Gastroesophageal sphincter (tissue), 4 donors: ENCODE data around the gene BBS4. TPM values are rescaled to one million over a fixed set of nuclear protein-coding genes. Genes with fewer than 3 reads are reported as not detected.

Experiments used
- ATAC-seq: fragments of 150-250 bp; one replicate; pipeline ENCODE4 v1.9.1; 2016; ENCODE audit warnings: mild to moderate bottlenecking, moderate library complexity
- H3K27ac ChIP-seq, 4 donors: fragments of 200-600 bp; sonication (generic) in 3 of 4; 1 replicate in 3 of 4; 2 replicates in 1 of 4; pipeline ENCODE4 v1.5.1; 2016 to 2019
- H3K27me3 ChIP-seq: fragments of 200-600 bp; sonication (generic); one replicate; pipeline ENCODE4 v1.5.1; 2019
- H3K36me3 ChIP-seq, 2 donors: fragments of 200-600 bp; sonication (generic); one replicate each; pipeline ENCODE4 v1.5.1; 2019; ENCODE audit warnings: control low read depth in 1 of 2
- H3K4me1 ChIP-seq, 3 donors: fragments of 200-600 bp; sonication (generic); 1 replicate in 2 of 3; 2 replicates in 1 of 3; pipeline ENCODE4 v1.5.1; 2016 to 2019; ENCODE audit warnings: control low read depth in 2 of 3
- H3K4me3 ChIP-seq, 2 donors: fragments of 200-600 bp; sonication (generic); one replicate each; pipeline ENCODE4 v1.5.1; 2019; ENCODE audit warnings: mild to moderate bottlenecking in 1 of 2, moderate library complexity in 1 of 2
- H3K9me3 ChIP-seq, 3 donors: fragments of 200-600 bp; sonication (generic); one replicate each; pipeline ENCODE4 v1.5.1; 2017 to 2019; ENCODE audit warnings: control low read depth in 2 of 3
- CTCF ChIP-seq, 4 experiments: fragments of 200-600 bp in 2 of 4; fragments of 450-650 bp in 2 of 4; sonication (generic) in 1 of 4; IDR thresholded peaks; one replicate each; pipeline ENCODE4 v1.5.1; 2017 to 2019; ENCODE audit warnings: antibody characterized with exemption in 4 of 4, mild to moderate bottlenecking in 2 of 4, moderate library complexity in 2 of 4
- EP300 ChIP-seq: sonication (generic); formaldehyde crosslinking; IDR thresholded peaks from one replicate; pipeline ENCODE4 v1.6.1; 2017; ENCODE audit warnings: antibody characterized with exemption, mild to moderate bottlenecking
- POLR2A ChIP-seq, 2 donors: fragments of 450-650 bp; IDR thresholded peaks; one replicate each; pipeline ENCODE4 v1.6.1; 2017; ENCODE audit warnings: antibody characterized with exemption in 2 of 2, mild to moderate bottlenecking in 2 of 2, moderate library complexity in 1 of 2
- POLR2AphosphoS5 ChIP-seq: sonication (generic); formaldehyde crosslinking; IDR thresholded peaks from one replicate; pipeline ENCODE4 v1.6.1; 2017; ENCODE audit warnings: antibody characterized with exemption
- WGBS, 2 donors: methylation state at CpG; one replicate each; pipeline ENCODE4 v1.1.5; 2018; ENCODE audit warnings: low coverage in 1 of 2; 5-methylcytosine and 5-hydroxymethylcytosine counted together
- total RNA-seq, 4 donors: library from RNA; depleted of rRNA; stranded (reverse); fragments of >200 nt; gene quantifications; one replicate each; pipeline ENCODE4 v1.1.0, GENCODE V29; 2016

Gene BBS4
- total RNA-seq, 4 donors from 2014 or later: 19.8 to 34.9 (median 26.6) TPM

DNA sequence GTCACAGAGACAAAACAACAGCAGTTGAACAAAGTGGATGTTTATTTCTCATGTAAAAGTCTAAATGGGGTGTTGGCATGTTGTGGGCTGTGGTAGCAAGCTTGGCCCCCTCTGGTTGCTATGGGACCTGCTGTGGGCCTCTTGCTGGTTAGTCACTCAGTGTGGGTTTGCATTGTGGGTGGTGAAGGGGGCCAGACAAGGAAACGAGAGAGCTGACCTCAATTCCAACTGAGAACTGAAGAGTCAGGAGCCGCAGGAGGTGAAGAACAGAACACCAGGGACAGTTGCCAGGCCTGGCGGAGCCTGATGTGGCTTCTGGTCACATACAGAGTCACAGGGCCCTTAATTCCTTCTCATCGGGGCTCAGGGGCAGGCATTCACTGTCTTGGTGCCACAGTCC lies 99.4 kb downstream of the BBS4 start:
- no peak for ATAC-seq
- Histone ChIP-seq H3K27ac (peak overlapping the region in 3 of 4 donors; percentile 91 to 95 (median 94)), H3K4me3 (no peak overlapping the region), H3K9me3 (no peaks in the 10 kb centered on the region), H3K36me3 (no peaks in the 10 kb centered on the region), H3K27me3 (no peaks in the 10 kb centered on the region), H3K4me1 (peaks cover 0 to 37% (median 17%) of the 10 kb centered on the region in 3 donors)
- TF ChIP-seq POLR2A (IDR thresholded peaks at IDR 0.05) (no peak), EP300 (no peak), POLR2AphosphoS5 (no peak), CTCF (IDR thresholded peaks at IDR 0.05) (no peak)
- 62% methylated on average over 4 of the region's 4 CpGs; no CpG with 5 or more reads in 1 of the 2 donors for WGBS, 2 donors

GRCh38 chr15:72785841-72786240 lies 99.8 kb downstream of the BBS4 start:
- TF ChIP-seq CTCF (IDR thresholded peaks at IDR 0.05) (no peak), POLR2A (IDR thresholded peaks at IDR 0.05) (no peak), EP300 (no peak), POLR2AphosphoS5 (no peak)
- Histone ChIP-seq H3K27me3 (no peaks in the 10 kb centered on the region), H3K36me3 (no peaks in the 10 kb centered on the region), H3K27ac (peak overlapping the region in 3 of 4 donors; percentile 91 to 95 (median 94)), H3K4me1 (peaks cover 0 to 32% (median 17%) of the 10 kb centered on the region in 3 donors), H3K4me3 (no peak overlapping the region), H3K9me3 (no peaks in the 10 kb centered on the region)
- ATAC-seq: no peak
- WGBS, 2 donors: 71 to 83% methylated on average over 1 of the region's 2 CpGs

DNA sequence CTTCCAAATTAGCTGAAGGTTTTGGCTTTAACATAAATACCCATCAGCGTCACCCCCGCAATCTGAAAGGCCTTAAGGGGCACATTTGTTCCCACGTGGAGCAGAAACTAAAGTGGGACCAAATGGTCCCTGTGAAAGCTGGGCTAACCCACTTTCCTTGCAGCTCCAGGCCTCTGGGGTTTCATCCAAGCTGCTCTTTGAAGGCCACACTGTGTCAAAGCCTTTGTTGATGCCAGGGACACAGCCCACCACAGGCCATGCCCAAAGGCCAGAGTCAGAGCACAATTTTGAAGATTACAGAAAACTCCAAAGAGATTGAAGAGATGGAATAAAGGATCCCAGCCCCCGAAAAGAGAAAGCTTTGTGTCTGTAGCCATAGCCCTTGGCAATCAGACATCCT lies 100.2 kb downstream of the BBS4 start:
- 81 to 92% methylated on average over 2 to 3 of the region's 4 CpGs for WGBS, 2 donors
- no peak overlapping the region for H3K4me3 ChIP-seq
- ATAC-seq: no peak
- H3K9me3 ChIP-seq: no peaks in the 10 kb centered on the region
- peak overlapping the region in 1 of 4 donors; percentile 94 for H3K27ac ChIP-seq
- no peaks in the 10 kb centered on the region for H3K36me3 ChIP-seq
- peaks cover 0 to 28% (median 17%) of the 10 kb centered on the region in 3 donors for H3K4me1 ChIP-seq
- H3K27me3 ChIP-seq: no peaks in the 10 kb centered on the region
- no peak for TF ChIP-seq POLR2A (IDR thresholded peaks at IDR 0.05)
- no peak for TF ChIP-seq CTCF (IDR thresholded peaks at IDR 0.05)
- no peak for TF ChIP-seq POLR2AphosphoS5
- no peak for TF ChIP-seq EP300

GRCh38 chr15:72786676-72787345 lies 100.8 kb downstream of the BBS4 start:
- 76 to 80% methylated on average over 3 to 8 of the region's 8 CpGs for WGBS, 2 donors
- no peak overlapping the region for H3K4me3 ChIP-seq
- ATAC-seq: no peak
- H3K36me3 ChIP-seq: no peaks in the 10 kb centered on the region
- TF ChIP-seq EP300 (no peak), POLR2AphosphoS5 (no peak), CTCF (IDR thresholded peaks at IDR 0.05) (no peak), POLR2A (IDR thresholded peaks at IDR 0.05) (no peak)
- H3K27ac ChIP-seq: peak overlapping the region in 1 of 4 donors; percentile 17
- H3K9me3 ChIP-seq: no peaks in the 10 kb centered on the region
- H3K4me1 ChIP-seq: peaks cover 0 to 23% (median 11%) of the 10 kb centered on the region in 3 donors
- no peaks in the 10 kb centered on the region for H3K27me3 ChIP-seq

- 43 to 55% methylated on average over 1 of the region's 1 CpG for WGBS, 2 donors
- H3K9me3 ChIP-seq: no peaks in the 10 kb centered on the region
- no peak overlapping the region for H3K27ac ChIP-seq
- no peaks in the 10 kb centered on the region for H3K36me3 ChIP-seq
- H3K4me3 ChIP-seq: no peak overlapping the region
- peaks cover 0 to 16% (median 6%) of the 10 kb centered on the region in 3 donors for H3K4me1 ChIP-seq
- H3K27me3 ChIP-seq: no peaks in the 10 kb centered on the region
- TF ChIP-seq POLR2AphosphoS5 (no peak), POLR2A (IDR thresholded peaks at IDR 0.05) (no peak), CTCF (IDR thresholded peaks at IDR 0.05) (no peak), EP300 (no peak)
- no peak for ATAC-seq
These were observed 101.5 kb downstream of the BBS4 start for GRCh38 chr15:72787526-72787925.
